CD1c-positive myeloid dendritic cell (primary cell): Measurements from ENCODE around the gene CIB4.

Experiments
- DNase-seq: peaks from one replicate; pipeline ENCODE4 v3.0.0-alpha.2; 2016; ENCODE audit errors: extremely low spot score

CIB4 gene

DNA sequence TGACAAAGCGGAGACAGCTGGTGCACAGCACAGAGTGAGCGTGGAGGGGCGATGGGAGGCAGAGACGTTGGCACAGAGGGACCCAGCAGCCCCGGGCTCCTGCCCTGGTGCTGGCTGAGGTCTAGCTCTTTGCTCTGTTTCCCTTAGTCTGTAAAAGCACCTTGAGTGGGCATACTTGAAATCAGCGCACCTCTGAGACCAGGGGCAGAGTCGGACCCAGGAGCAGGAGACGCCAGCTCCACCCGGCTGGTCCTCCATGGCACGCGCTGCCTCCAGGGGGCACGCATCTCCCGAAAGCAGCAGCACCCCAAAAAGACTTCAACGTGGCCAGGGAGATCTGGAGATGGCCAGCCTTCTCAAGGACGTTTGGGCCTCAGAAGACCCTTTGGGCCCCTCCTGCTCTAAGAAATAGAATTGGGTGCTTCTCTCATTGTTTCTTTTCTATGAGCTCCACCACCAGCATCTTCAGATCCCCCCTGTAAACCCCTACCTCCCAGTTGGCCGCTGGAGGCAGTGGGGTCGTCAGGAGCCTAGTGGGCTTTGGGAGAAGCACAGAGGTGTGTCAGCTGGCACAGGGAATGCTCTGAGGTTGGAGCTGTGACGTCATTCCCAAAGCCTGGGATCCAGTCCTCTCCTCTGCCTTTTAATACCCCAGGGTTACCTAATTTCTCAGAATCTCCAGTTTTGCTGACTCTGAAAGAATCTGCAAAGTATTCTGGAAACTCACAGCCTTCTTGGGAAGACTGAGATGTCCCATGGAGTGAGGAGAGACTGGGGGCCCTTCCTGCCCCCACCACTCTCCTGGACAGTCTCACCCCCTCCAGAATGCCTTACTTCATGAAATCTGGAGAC lies 58.9 kb downstream of the CIB4 start:
- no peak for DNase-seq

- DNase-seq, result no peak
Observed at GRCh38 chr2:26581266-26581990, 59.7 kb downstream of the CIB4 start.

GRCh38 chr2:26580751-26581150 lies 60.4 kb downstream of the CIB4 start:
- no peak for DNase-seq

DNA sequence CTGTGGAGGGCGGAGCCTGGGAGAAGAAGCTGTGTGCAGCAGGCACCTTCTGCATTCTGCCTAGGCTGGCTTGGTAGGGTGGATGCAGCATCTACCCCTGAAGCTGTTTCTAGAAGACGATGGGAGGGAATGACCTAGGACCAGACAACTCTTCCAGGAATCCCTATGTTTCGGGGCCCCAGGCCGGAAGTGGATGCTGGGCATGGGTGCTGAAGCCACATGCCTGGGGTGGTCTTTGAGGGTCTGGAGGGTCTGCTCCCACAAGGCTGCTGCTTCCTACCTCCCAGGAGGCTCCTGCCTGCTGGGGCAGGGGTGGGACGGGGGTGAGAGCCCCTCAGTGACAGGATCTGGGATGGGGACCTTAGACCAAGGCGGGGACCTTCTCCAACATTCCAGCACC lies 61.0 kb downstream of the CIB4 start:
- no peak for DNase-seq

DNA sequence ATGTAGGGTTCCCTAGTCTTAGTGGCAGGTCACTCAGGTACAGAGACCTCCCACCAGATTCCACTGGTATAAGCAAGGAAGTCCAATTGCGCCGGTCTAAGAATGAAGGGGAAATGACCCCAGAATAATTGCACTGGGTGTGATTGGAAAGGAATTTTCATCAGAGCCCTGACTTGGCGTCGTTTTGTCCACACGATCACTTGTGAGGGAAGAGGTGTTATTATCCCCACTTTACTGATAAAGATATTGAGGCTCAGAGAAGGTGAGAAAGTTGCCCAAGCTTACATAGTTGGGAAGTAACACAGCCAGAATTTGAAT lies 61.5 kb downstream of the CIB4 start:
- DNase-seq, result no peak

GRCh38 chr2:26579025-26579722 lies 62.0 kb downstream of the CIB4 start:
- DNase-seq, result no peak

GRCh38 chr2:26578581-26578980 lies 62.6 kb downstream of the CIB4 start:
- DNase-seq, result no peak

- DNase-seq, result no peak
Observed at GRCh38 chr2:26578113-26578458, 63.1 kb downstream of the CIB4 start.

- DNase-seq, result peak; percentile 75
Observed at GRCh38 chr2:26577442-26578112, 63.6 kb downstream of the CIB4 start.

- no peak for DNase-seq
Observed at GRCh38 chr2:26576565-26577441, 64.4 kb downstream of the CIB4 start.

GRCh38 chr2:26575836-26576564 lies 65.2 kb downstream of the CIB4 start:
- no peak for DNase-seq

DNA sequence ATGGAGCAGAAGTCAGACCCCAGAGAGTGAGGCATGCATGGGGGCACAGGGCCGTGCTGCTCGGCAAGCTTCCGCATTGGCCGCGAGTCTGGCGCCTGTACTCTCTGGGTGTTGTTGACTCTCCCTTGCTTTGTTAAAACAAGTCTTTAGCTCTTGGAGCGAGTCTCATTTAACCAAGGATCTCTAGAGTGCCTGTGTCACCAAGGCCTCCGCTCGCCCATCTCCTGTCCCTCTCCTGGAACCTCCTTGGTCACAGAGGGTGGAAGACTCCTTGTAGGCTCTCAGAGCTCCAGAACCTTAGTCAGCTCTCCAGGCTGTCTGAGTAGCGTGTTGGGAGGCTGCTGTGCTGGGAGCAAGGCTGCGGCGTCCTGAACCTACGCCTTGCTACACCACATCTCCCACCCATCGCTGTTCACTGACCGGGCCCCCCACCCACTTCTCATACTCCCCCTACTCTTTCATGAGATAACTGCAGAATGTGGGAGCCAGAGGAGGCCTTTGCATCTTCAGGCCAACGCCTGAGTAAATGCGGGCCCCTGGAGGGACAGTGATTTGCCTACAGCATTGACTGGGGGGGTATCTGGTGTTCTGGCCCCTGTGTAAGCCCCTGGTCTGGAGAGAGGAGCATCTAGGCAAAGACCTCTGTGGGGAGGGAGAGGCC lies 66.1 kb downstream of the CIB4 start:
- no peak for DNase-seq

- DNase-seq, result no peak
Observed at GRCh38 chr2:26574066-26574899, 66.9 kb downstream of the CIB4 start.

DNA sequence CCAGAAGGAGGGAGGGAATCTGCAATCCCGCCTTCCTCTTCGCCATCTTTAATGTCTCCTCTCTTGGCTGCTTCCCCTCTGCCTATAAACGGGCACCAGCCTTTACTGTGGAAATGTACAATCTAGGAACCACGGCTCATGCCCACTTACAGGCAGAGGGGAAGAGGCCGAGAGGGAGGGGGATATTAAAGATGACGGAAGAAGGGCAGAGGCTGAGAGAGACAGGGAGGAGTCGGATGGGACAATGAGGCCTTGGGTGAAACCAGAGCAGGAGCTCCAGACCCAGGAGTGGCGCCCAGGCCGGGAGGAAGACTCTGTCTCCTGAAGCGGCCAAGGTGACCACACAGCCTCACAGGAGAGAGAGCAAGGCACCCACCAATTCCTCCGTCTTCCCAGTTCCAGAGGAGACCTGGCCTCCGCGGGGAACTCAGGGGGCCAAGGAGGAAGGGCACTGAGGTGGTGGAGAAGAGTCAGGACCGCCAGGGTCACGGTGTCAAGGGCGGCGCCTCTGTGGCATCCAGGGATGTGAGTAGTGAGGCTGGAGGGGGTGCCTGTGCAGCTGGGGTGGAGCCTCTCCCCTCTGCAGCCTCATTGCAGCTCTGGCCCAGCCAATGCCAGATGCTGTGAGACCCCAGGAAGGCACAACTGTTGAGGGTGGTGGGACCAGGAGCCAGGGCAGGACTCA lies 67.8 kb downstream of the CIB4 start:
- no peak for DNase-seq

DNA sequence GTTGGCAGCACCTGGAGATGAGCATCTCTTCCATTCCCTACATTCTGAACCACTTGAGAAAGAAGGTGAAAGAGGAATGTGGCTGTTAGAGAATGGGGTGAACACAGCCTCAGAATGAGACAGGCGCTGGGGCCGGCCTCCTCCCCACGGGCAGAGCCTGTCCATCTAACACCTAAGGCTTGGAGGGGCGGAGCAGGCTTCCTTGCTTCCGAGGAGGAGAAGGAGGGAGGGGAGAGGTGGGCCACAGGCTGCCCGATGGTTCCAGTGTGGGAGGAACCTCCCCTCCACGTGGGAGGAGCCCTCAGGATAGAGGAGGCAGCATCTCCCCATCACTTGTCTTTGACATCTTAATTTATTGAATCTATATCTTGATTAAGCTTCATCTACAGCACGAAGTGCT lies 68.6 kb downstream of the CIB4 start:
- DNase-seq, result no peak

DNA sequence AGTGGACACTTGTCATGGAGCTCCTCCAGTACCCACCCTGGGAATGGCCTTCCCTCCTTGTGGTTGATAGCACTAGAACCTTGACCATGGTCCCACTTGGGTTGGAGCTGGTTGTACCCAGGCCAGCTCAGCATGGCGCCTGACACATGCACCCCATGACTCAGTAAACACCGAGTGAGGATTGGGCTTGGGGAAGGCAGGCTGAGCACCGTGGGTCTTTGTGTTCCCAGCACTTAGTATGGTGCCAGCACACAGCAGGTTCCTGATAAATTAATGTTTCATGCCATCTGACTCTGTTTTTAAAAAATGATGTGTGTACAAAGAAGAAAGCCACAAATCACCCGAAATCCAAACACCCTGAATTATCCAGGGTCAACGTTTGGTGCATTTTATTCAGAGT lies 69.8 kb downstream of the CIB4 start:
- no peak for DNase-seq

DNA sequence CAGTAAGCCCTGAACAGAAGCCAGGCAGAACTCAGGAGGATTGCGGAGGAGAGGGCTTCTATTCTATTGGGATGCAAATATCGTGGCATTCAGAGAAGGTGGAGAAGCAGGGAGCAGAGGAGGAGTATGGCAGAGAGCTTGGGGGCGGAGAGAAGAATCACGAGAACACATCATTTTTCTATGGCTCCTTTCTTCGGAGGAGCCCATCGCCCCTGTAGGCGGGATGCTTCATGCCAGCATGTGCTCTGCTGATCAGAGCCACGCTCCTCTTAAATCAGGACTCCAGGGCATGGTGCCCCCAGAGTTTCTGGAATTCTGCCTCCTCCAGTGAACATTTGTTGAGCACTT lies 71.1 kb downstream of the CIB4 start:
- DNase-seq, result no peak

- DNase-seq, result no peak
Observed at GRCh38 chr2:26569216-26570082, 71.7 kb downstream of the CIB4 start.
